GM18519 (cell line): ENCODE data around the gene SCAI.
A peak's percentile ranks its signal among the peaks of the same experiment; 100 is the strongest.
"Not testable (repeated sequence)": the region's sequence is repeated elsewhere in the genome, so short reads cannot be mapped to it uniquely, and the experiment has no call there.

Experiments used
- ATAC-seq: cut with Tn5 transposase; IDR thresholded peaks from one replicate; pipeline ENCODE4 v1.9.1; 2021; ENCODE audit warnings: mild to moderate bottlenecking, moderate library complexity; ENCODE audit not compliant: unreplicated experiment, low FRiP score

The SCAI gene

GRCh38 chr9:124950050-124950718 lies 193.1 kb downstream of the SCAI start:
- no peak for ATAC-seq

GRCh38 chr9:124949387-124949786 lies 193.9 kb downstream of the SCAI start:
- no peak for ATAC-seq

GRCh38 chr9:124947727-124948391 lies 195.5 kb downstream of the SCAI start:
- no peak for ATAC-seq

GRCh38 chr9:124946167-124946566 lies 197.2 kb downstream of the SCAI start:
- ATAC-seq, result no peak

GRCh38 chr9:124941679-124942561 lies 201.4 kb downstream of the SCAI start:
- peak; percentile 5 for ATAC-seq

GRCh38 chr9:124940894-124941678 lies 202.2 kb downstream of the SCAI start, which contains the start of gene GOLGA1:
GOLGA1 (minus strand) TSS chr9:124941083; CDS start chr9:124938711, 2,372 bp downstream.
- ATAC-seq, result peak; percentile 79

GRCh38 chr9:124940521-124940893 lies 202.8 kb downstream of the SCAI start:
- peak; percentile 7 for ATAC-seq

GRCh38 chr9:124939944-124940343 lies 203.4 kb downstream of the SCAI start:
- ATAC-seq, result no peak

GRCh38 chr9:124934290-124934689 lies 209.0 kb downstream of the SCAI start:
- no peak for ATAC-seq

GRCh38 chr9:124932333-124932732 lies 211.0 kb downstream of the SCAI start:
- no peak for ATAC-seq

- no peak for ATAC-seq
These were observed 213.9 kb downstream of the SCAI start for GRCh38 chr9:124929464-124929863.

GRCh38 chr9:124928116-124928515 lies 215.2 kb downstream of the SCAI start:
- no peak for ATAC-seq

GRCh38 chr9:124920394-124920793 lies 222.9 kb downstream of the SCAI start:
- not testable (repeated sequence) for ATAC-seq

GRCh38 chr9:124914753-124915405 lies 228.4 kb downstream of the SCAI start:
- ATAC-seq, result no peak

GRCh38 chr9:124913378-124913777 lies 229.9 kb downstream of the SCAI start:
- ATAC-seq, result no peak

GRCh38 chr9:124911766-124912165 lies 231.6 kb downstream of the SCAI start:
- ATAC-seq, result no peak

- ATAC-seq, result no peak
These were observed 235.2 kb downstream of the SCAI start for GRCh38 chr9:124908098-124908497.

- no peak for ATAC-seq
These were observed 236.4 kb downstream of the SCAI start for GRCh38 chr9:124906966-124907365.

GRCh38 chr9:124899845-124900244 lies 243.5 kb downstream of the SCAI start:
- ATAC-seq, result no peak
